DMS114 treated with DMSO at 0.1 percent for 48 hours (cell line): ENCODE measurements around the gene PIGU.

ENCODE experiments used
- DNase-seq: peaks from one replicate; lab custom pipeline; 2025; ENCODE audit not compliant: unreplicated experiment; lab: John Stamatoyannopoulos, UW

PIGU gene

DNA sequence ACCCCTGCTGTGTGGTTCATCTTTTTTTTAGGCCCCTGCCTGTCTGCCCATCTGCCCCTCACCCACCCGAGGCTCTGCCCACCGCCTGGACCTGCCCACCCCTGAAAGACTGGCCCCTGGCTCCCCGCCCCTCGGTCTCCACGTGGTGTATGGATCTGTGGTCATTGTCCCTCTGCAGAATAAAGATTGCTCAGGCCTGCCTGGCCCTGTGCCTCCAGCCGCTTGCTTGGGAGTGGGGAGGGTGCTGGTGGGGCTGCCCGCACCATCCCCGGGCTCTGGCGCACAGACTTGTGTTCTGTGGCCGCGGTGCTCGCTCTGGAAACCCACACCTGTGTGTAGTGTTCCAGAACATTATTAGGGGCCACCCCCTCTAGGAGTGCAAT is 116.8 kb downstream of the PIGU start:
- no peak for DNase-seq

- no peak for DNase-seq
These were observed 117.4 kb downstream of the PIGU start for GRCh38 chr20:34559311-34560140.

GRCh38 chr20:34558320-34559218 is 118.3 kb downstream of the PIGU start, which contains the start of gene MAP1LC3A:
MAP1LC3A (plus strand) TSS chr20:34558718; CDS start chr20:34558869, 151 bp downstream.
- DNase-seq = peak; percentile 84

DNA sequence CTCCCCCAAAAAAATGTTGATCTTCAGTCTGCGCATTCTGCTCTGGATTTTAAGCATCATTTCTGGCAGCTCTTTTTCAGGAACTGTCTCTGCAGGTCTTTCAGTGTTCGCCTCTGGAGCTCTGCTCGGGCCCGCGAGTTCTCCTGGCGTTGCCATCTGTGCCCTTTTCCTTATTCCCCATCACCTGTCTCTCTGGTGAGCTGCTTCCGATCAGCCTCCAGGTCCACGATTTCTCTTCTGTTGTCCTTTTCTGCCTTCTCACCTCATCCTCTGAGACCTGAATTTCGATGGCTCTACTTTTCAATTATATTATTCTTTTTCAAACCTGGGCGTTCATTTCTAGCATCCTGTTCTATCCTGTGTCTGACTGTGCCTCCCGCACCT is 119.0 kb downstream of the PIGU start:
- no peak for DNase-seq

DNA sequence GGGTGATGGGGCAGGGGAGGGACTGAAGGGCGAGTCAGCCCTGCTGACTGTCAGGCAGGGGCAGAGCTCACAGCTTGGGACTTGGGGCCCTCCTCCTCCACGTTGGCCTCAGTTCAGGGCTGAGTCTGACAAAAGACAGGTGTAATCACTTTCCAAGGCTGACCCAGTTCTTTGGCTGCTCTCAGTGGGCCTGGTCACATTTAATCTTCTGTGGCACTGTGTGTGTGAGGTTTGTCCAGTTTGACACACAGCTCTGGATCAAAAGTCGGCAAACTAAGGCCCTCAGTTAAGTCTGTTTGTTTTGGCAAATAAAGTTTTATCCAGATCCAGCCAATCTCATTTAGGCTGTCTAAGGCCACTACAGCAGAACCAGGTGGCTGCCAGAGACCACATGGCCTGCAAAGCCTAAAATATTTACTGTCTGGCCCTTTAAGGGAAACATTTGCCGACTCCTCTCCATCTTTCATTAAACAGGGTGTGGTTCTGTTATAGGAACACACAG is 123.5 kb downstream of the PIGU start:
- no peak for DNase-seq

- DNase-seq = no peak
These were observed 124.3 kb downstream of the PIGU start for GRCh38 chr20:34552569-34552968.

DNA sequence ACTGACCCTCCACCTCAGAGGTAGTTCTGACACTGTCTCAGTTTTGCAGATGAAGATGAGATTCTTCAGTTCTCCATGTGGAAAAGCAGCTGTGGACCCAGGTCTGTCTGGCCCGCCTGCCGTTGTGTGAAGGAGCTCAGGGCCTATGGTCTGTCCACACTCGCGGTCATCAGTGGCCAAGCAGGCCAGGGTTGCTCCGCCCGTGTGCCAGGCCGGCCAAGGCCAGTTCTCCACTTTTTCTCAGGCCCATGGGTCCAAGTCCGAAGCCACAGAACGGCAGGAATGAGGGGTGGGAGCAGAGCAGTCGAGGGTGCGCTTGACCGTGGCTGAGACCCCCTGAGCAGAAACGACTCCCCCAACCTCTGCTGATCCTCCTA is 127.0 kb downstream of the PIGU start:
- no peak for DNase-seq

GRCh38 chr20:34549291-34549928 is 127.5 kb downstream of the PIGU start:
- DNase-seq = no peak

DNA sequence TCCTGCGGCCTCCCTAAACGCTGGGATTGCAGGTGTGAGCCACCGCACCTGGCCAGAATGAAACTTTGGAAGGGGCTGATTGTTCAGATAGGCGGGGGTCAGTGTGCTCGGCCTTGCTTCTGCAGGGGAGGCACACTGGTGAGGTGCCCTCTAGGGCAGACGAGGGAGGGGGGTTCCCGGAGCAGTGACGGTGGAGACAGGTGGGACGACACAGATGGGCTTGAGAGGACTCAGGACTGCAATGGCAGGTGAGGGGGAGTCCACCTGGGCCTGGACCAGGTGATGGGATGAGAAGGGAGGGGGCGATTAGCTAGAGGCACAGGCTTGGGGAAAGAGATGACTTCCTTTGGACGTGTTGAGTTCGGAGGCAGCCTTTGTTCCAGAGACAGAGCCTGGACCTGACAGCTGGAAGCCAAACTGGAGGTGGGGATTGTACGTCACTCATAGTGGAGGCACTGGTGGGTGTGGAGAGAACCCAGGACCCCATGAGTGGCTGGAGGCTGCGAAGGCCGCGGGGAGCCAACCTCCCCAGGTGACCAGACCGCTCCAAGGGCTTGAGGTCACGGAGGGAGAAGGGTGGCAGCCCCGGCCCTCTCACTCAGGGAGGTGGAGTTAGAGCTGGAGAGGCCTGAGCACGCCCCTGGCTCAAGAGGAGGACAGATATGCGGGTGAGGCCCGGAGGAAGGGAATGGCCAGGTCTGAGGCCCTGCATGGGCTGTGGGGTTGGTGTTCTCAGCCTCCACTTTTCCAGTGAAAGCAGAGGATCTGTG is 128.9 kb downstream of the PIGU start:
- DNase-seq = no peak

- no peak for DNase-seq
These were observed 130.1 kb downstream of the PIGU start for GRCh38 chr20:34546751-34547181.

DNA sequence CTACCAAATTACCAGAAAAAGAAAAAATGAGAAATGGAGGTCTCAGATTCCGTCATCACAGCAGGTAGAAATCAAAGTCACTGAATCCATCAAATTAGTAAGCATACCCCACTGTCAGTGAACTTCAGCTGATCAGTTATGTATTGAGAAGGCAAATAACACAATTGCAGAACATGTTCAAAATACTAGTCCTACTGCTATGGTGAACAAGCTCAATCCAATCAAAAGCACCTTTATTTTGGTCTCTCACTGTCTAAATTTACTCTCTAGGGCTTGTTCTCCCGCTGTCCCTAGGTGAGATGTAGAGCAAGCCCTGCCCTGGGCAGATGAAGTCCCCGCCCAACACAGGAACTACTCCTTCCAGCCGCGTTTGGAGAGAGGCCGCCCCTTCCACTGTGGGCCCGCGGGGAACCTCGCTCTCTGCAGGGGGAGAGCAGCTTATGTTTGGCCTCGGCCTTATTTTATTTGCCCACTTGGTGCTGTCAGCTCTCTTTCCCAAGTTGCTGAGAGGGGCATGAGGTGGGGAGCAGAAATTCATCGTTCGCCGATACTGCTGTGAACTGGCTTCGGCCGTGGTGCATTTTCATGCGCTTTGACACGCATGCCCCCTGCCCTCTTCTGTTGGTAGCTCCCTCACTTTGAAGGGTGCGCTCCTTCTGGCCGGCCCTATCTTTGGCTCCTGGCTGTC is 132.6 kb downstream of the PIGU start:
- no peak for DNase-seq

DNA sequence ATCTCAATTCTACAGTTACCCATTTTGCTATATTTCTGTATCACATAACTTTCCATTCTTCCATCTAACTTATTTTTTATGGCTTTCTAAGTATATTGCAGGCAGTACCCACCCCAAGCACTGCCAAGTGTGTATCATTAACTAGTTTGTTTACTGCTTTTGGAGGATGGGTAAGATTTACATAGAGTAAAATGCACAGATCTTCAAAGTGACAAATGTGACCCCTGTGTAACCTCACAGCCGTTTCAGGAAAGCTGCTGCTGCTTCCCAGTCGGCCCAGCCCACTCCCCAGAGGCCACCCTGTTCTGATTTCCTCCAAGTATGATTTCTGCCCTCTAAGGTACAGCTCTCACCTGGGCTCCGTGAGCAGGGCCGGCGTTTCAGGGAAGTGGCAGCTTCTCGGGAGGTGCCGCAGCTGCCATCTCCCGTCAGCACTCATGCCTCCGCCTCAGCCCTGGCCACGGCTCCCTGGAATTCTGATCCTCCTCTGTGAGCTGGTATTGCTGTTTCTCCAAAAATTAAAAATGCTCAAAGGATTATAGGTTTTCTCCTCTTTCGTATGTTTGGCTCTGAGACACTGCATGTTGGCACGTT is 133.3 kb downstream of the PIGU start:
- no peak for DNase-seq

GRCh38 chr20:34542439-34542838 is 134.5 kb downstream of the PIGU start:
- no peak for DNase-seq

DNA sequence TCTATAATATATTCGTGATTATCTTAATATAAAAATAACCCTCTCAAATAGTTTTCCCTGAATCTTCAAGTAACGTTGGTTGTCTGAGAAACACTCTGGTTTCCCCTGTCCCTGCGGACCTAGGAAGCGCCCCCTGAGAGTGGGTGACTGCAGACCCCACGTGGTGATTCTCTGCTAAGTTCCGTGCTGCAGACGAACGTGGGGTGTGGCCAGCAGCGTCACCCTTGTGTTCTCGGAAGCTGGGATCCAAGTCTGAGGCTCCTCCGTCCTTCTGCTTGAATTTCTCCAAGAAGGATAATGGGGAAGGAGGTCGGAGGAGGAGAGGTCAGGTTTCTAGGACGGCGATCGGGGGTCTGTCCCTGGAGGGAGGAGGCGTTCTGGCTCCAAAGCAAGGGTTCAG is 135.0 kb downstream of the PIGU start:
- no peak for DNase-seq

GRCh38 chr20:34541264-34541901 is 135.5 kb downstream of the PIGU start:
- DNase-seq = no peak

DNA sequence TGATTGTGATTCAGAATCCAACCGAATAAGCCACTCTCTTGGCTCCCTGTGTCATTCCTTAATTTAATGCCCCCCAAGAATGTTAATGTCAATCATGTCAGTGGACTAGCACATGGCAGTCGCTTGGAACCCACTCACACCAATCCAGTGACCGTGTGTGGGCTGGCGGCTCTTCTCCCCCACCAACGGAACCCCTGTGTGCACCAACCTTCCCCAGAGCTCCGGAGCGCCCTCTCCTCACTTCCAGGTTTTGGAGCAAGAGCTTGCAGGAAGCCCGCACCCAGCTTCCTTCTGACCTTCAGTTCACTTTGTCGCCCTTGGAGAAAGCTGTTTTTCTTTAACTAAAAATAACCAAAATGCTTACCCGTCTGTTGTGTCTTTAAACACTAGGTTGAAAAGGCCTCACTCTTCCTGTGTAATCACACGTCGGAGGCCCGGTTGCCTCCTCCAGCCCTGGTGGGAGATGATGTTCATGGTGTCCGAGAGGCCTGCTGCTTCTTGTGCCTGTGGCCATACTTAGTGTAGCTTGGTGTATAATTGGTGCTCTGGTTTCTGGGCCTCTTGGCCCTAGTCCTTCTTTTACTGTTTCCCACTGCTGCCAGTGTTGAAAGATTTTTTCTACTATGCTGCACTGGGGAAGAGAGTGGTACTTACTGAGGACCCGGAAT is 136.2 kb downstream of the PIGU start:
- DNase-seq = no peak

DNA sequence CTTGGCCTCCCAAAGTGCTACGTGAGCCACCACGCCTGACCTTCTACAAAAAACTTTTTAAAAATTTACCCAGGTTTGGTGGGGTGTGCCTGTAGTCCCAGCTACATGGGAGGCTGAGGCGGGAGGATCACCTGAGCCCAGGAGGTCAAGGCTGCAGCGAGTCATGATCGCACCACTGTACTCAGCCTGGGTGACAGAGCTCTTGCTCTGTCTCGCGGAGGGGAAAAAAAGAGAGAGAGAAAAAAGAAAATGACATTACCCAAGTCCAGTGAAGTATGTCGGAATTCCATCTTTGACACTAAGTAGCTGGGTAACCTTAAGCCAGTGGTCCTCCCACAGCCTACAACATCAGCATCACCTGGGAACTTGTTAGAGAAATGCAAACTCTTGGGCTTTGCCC is 137.1 kb downstream of the PIGU start:
- no peak for DNase-seq

DNA sequence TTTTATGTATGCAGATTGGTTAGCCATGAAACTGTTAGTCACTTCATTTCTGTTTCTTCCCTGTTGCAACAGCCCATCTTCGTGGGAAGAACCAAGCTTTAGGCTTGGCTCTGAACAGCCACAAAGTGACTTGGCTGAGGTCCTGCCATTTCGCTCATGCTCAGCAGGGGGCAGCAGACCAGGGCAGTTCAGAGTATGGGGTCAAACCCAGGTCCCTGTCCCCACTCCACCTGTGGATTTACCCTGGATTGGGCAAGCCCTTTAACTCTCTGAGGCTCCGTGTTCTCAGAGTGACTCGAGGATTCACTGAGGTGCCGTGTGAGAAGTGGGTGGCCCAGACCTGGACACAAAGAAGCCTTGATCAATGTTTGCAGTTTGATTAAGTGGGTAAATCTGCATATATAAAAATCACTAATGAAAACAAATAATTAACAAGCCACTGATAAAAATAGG is 138.2 kb downstream of the PIGU start:
- no peak for DNase-seq

- no peak for DNase-seq
These were observed 139.2 kb downstream of the PIGU start for GRCh38 chr20:34537651-34538050.
